Activated T-helper 9 cell treated with anti-CD3 and anti-CD28 coated beads, Interleukin-2, amount 50 U/mL, for 16 hours (primary cell): ENCODE data around the gene RBBP6.
"Not testable (repeated sequence)": the region's sequence is repeated elsewhere in the genome, so short reads cannot be mapped to it uniquely, and the experiment has no call there.

Experiments
- DNase-seq: peaks from one replicate; pipeline ENCODE4 v3.0.0-alpha.2; 2020; ENCODE audit warnings: low read depth

RBBP6 gene

GRCh38 chr16:24571096-24571495 is 31.7 kb downstream of the RBBP6 start:
- DNase-seq = no peak

GRCh38 chr16:24572069-24572468 is 32.7 kb downstream of the RBBP6 start:
- DNase-seq = no peak

DNA sequence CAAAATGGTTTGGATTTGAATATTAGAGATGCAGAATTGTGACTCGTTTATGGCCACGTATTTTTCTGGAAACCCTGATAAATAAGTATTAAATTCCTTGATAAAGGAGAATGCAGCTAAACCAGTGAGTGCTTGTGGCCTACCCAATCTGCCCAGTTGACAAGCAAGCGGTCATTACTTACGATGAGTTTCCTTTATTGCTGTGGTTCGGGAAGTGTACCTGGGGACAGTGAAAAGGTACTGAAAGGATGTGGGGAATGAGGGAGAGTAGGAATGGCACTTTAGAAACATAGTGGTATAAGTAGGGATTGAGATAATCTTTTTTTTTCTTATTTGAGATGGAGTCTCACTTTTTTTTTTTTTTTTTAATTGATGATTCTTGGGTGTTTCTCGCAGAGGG is 33.8 kb downstream of the RBBP6 start:
- DNase-seq = no peak

DNA sequence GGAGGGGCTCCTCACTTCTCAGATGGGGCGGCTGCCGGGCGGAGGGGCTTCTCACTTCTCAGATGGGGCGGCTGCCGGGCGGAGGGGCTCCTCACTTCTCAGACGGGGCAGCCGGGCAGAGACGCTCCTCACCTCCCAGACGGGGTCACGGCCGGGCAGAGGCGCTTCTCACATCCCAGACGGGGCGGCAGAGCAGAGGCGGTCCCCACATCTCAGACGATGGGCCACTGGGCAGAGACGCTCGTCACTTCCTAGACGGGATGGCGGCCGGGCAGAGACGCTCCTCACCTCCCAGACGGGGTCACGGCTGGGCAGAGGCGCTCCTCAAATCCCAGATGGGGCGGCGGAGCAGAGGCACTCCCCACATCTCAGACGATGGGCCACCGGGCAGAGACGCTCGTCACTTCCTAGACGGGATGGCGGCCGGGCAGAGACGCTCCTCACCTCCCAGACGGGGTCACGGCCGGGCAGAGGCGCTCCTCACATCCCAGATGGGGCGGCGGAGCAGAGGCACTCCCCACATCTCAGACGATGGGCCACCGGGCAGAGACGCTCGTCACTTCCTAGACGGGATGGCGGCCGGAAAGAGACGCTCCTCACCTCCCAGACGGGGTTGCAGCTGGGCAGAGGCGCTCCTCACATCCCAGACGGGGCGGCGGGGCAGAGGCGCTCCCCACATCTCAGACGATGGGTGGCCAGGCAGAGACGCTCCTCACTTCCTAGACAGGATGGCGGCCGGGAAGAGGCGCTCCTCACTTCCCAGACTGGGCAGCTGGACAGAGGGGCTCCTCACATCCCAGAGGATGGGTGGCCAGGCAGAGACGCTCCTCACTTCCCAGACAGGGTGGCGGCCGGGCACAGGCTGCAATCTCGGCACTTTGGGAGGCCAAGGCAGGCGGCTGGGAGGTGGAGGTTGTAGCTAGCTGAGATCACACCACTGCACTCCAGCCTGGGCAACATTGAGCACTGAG is 35.4 kb downstream of the RBBP6 start:
- not testable (repeated sequence) for DNase-seq

- not testable (repeated sequence) for DNase-seq
Measured at GRCh38 chr16:24575791-24576190, 36.4 kb downstream of the RBBP6 start.

DNA sequence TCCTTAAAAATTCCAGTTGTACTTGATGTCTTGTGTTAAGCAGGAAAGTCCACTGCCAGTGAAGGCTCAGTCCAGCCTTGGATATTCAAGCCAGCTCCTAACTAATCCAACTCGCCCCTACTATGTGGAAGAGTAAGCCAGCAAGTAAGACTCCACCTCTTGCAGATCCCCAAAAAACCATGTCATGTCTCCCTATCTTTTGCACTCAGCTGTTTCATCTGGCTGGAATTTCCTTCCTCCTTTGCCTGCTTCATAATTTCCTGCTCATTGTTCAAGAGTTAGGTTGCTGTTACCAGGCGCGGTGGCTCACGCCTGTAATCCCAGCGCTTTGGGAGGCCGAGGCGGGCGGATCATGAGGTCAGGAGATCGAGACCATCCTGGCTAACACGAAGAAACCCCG is 37.8 kb downstream of the RBBP6 start:
- no peak for DNase-seq

- no peak for DNase-seq
Measured at GRCh38 chr16:24580665-24581064, 41.3 kb downstream of the RBBP6 start.

DNA sequence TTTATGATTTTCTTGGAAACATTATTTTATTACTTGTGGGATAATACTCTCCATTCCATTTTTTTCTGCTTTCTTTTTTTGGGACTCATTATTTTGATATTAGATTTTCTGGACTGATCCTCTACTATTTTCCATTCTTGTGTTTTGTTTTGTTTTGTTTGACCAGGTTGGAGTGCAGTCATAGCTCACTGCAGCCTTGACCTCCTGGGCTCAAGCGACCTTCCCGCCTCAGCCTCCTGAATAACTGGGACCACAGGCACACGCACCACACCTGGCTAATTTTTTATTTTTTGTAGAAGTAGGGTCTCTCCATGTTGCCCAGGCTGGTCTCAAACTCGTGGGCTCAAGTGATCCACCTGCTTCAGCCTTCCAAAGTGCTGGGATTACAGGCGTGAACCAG is 44.1 kb downstream of the RBBP6 start:
- no peak for DNase-seq

DNA sequence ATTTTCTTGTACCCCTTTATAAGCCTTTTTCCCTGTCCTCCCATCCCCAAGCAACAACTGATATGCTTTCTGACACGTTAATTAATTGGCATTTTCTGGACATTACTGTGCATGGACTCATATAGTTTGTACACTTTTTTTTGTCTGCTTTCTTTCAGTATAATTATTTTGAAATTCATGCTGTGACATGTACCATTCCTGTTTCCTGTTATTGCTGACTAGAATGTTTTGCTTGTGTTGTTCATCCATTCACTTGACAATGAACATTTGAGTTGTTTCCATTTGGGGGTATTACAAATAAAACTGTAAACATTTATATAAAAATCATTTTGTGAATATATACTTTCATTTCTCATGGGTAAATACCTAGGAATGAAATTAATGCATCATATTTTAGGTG is 50.6 kb downstream of the RBBP6 start:
- DNase-seq = no peak

- DNase-seq = no peak
Measured at GRCh38 chr16:24598777-24599437, 59.5 kb downstream of the RBBP6 start.

DNA sequence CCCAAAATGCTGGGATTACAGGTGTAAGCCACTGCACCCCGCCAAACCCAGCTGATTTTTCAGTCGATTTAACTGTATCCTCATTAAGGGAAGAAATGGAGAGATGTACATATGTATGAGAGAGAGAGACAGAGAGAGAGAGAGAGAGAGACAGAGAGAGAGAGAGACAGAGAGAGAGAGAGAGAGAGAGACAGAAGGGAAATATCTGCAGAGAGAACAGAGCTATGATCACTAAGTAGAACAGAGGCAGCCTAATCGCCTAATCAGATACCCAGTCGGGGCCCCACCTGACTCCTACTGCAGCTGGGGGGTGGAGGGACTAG is 70.0 kb downstream of the RBBP6 start:
- DNase-seq = no peak

GRCh38 chr16:24609740-24610415 is 70.5 kb downstream of the RBBP6 start:
- no peak for DNase-seq

DNA sequence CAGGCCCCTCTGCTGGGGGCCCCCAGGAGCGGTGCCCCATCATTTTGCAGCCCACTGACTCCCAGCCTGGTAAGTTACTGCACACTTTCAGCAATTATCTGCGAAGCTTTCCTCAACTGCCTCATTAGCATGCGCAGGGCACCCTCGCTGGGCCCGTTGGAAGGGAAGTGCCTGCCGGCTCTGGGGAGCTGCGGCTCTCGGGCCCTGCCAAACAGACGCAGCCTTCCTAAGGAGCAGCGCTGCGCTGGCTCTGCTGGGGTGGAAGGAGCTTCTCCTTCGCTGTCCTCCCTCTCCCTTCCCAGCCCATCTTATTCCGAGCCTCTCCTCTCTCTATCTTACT is 71.0 kb downstream of the RBBP6 start:
- no peak for DNase-seq

DNA sequence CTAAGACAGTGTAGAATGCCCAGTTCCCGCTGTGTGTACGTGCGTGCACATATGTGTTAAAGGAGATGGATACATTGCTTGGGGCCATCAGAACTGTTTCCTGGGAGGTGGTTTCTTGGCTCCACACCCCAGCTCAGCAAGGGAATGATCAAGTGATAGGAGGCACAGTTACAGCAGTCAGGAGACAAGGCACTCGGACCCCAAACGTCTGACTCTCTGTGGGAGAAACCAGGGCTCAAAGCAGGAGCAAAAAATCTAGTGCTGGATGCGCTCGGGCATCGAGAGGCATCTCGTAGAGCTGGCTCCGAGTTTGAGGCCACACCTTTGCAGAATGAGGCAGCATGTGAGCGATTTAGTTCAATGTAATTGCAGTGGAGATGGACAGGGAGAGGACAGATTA is 71.9 kb downstream of the RBBP6 start:
- no peak for DNase-seq

DNA sequence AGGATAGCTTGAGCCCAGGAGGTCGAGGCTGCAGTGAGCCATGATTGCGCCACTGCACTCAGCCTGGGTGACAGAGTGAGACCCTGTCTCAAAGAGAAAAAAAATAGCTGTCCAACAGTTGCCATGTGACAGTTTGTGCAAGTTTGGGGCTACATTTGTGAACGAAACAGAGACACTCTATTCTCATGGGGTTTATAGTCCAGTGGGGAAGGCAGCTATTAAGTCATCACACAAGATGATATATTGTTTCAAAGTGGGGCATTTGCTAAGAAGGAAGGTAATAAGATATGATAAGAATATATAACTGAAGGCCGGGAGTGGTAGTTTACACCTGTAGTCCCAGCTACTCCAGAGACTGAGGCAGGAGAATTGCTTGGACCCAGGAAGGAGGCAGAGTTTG is 73.3 kb downstream of the RBBP6 start:
- DNase-seq = no peak

- not testable (repeated sequence) for DNase-seq
Measured at GRCh38 chr16:24613267-24613666, 73.9 kb downstream of the RBBP6 start.

DNA sequence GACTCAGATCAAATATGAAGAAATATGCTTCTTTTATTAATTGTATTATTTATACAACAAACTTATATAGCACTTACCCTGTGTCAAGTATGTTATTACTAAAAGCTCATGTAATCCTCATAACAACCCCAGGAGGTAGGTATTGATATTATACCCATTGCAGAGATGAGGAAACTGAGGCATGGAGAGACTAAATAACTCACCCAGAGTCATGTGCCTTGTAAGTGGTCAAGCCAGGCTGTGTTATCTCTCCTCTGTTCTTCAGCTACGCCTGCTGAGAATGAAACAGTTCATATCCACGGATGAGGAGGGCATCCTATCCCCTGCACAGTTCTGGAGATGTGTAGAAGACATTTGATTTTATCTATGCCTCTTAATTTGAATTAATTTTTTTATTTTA is 78.1 kb downstream of the RBBP6 start:
- no peak for DNase-seq
